Measurements from ENCODE around the gene SLIT2.

- no peak for TF ChIP-seq CTCF (conservative IDR thresholded peaks at IDR 0.05; ENCODE audit: low read length)
- TF ChIP-seq EZH2phosphoT487 (IDR thresholded peaks at IDR 0.05; ENCODE audit: borderline replicate concordance, low read depth, low read length) = no peak
Observed at GRCh38 chr4:20217951-20218350, 33.8 kb upstream of the SLIT2 start.
